ENCODE measurements around the gene PGAP2.

The PGAP2 gene

DNA sequence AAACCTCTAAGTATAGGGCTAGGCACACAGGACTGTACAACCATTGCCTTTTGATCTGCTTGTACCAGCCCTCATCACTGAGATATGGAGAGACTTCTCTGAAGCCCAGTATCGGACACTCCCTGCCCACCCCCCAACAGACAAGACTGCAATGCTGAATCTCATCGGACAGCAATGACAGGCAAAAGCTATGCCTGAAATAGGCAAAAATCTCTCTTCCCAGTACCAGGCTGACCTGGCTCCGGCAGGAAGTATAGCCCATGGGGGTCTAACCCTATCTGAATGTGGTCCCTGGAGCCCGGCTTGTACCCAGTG lies 25.9 kb downstream of the PGAP2 start:
- DNase-seq = no peak

DNA sequence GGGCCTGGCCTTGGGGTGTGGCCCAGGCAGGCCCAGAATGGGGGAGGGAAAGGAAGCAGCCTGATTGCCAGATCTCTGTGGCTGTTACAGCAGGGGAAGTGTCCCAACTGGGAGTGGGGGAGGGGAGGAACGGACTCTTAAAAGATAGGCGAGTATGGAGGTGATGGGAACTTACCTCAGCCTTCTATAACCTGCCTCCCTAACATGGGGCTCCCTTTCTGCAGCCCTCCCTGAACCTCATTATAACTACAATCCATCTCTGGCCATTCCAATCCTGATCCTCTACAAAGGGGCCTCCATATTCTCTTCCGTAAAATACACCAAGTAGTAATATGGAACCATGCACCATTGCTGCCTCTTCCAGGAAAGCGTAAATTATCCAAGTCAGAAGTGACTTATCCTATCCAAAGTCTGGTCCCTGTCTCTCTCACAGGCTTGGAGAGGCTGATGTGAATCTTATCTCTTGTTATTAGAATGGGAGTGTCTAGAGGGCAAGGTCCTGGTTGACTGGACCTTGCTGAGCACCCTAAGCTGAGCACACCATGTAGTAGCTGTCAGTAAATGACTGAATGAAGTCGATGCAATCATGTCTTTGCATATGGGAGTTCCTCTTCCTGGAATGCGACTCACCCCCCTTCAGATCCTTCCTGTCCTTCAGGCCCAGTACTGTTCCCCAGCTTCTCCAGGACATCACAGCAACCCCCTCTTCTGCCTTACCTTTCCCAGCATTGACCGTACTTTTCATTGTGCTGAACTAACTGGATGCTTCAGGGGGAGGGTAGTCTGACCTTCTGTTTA lies 26.5 kb downstream of the PGAP2 start:
- DNase-seq = no peak

DNA sequence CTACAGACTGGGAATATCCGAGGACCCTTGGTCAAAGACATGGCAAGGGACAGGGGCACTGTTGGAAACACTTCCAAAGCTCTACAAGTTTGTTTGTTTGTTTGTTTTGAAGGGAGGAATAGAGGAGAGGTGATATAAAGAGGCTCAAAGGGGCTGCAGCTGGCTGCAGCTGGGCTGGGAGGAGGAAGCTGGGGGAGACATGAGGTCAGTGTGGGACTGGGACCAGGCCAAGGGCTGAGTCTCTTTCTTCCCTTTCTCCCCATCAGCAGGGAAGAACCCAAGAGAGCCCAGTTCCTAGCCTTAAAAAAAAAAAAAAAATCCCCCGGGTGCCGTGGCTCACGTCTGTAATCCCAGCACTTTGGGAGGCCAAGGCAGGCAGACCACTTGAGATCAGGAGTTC lies 27.4 kb downstream of the PGAP2 start:
- DNase-seq = no peak

DNA sequence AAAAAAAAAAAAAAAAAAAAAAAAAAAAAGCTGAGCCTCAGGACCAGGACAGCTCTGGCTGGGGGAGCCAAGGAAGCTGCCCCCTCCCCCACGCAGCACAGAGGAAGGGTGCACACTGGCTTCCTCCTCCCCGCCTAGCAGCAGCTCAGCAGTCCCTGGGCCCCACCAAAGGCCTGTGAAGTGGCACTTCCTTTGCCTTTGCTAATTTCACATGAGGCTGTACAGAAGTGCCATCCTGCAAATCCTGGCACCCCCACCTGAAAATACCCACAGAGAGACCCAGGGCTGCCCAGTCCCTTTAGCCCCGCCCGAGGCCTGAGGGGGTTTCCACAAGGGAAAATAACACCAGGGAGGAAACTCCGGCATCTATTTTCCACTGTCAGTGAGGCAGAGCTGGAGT lies 28.5 kb downstream of the PGAP2 start:
- DNase-seq = no peak

DNA sequence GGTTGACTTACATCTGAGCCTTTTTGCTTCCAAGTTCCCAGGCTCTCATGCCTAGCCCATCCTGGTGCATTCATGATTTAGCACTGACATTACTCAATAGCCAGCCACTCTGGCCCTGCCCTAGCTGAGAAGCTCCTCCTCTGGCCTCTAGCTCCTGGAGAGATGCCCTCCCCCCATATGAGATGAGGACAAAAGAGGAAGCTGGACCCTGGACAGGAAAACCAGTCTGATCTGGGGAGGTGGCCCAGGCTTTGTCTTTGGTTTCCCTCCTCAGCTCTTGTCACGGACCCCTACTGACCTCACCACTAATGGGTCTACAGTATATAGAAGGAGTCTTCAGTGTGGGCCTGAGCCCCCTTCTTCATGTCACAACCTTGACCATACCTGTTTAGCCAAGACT lies 29.4 kb downstream of the PGAP2 start:
- DNase-seq = no peak

DNA sequence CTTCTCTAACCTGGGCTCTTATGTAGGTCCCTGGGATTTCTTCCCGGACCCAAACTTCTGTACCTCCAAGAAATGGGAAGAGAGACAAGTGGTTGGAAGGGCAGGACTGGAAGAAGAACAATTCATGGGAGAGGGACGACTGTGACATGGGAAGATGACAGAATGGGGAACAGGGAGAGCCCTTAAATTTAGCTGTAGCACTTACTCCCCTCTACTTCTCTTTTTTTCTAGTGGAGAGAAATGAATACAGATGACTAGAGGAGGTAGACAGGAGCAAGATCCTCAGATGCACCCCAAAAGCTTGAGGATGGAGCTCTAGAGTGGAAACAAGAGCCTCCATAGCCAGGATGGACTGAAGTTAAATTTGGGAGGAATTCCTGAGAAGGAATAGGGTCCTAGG lies 30.1 kb downstream of the PGAP2 start:
- DNase-seq = no peak

DNA sequence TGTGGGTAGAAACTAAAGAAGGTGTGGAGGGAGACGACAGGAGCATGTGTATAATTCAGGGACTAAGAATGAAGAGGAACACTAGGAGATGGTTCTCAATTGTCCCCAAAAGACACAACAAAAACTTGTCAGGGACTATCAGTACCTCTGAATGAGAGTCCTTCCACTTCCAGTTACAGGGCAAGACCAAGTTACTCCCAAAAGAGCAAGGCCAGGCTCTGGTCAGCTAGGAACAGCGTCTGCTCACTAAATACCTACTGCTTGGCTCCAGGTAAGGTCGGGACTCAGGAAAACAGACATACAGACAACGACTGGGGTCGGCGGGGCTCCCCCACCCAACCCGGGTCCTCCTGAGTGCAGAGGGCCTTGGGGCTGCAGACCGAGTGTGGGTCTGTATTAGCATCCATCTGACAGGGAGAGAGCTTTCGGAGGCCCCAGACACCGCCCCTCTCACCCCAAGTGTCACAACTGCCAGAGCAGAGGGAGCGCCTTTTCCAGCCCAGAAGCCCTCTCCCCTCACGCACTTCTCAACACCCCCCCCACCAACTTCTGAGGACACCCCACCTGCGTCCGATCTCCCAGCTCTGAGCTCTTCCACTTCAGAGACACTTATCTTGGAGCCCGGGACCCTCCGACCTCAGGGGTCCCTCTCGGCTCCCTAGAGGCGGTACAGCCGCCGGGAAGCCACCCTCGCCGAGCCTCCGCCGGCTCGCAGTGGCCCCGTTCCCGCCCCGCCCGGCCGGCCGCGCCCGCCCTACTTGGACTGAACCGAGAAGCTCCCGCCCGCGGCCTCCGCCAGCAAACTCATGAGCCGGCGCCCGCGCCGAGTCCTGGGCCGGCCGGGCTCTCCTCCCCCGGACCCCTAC lies 31.9 kb downstream of the PGAP2 start:
- DNase-seq = no peak

DNA sequence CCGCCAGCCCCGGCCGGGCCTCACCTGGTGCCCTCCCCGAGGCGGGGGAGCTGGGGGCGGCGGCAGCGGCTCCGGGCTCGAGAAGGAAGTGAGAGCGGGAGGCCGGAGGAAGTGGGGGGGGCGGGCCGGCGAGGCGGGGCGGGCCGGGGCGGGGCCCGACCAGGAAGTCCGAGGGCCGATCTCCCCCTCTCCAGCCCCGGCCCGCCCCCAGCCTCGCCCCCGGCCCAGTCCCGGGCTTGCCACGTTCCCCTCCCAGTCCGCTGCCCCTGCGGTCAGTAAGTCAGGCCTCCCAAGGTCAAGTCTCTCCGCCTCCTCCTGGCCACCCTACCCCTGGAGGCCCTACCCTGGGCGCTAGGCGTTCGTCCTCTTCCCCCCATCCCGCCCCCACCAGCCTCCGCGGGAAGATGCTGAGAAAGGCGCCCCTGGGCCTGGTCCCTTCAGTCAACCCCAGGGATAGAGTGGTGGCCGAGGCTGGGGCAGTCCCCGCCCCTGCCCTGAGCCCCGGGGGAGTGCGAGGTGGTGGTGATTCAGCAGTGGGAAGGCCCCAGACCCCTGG lies 32.6 kb downstream of the PGAP2 start, which contains the start of gene RHOG:
TSS of gene RHOG (minus strand) at position 90 of the 556 bp plus-strand sequence. CDS start 12,821 bp downstream, outside the sequence.
- DNase-seq = no peak

DNA sequence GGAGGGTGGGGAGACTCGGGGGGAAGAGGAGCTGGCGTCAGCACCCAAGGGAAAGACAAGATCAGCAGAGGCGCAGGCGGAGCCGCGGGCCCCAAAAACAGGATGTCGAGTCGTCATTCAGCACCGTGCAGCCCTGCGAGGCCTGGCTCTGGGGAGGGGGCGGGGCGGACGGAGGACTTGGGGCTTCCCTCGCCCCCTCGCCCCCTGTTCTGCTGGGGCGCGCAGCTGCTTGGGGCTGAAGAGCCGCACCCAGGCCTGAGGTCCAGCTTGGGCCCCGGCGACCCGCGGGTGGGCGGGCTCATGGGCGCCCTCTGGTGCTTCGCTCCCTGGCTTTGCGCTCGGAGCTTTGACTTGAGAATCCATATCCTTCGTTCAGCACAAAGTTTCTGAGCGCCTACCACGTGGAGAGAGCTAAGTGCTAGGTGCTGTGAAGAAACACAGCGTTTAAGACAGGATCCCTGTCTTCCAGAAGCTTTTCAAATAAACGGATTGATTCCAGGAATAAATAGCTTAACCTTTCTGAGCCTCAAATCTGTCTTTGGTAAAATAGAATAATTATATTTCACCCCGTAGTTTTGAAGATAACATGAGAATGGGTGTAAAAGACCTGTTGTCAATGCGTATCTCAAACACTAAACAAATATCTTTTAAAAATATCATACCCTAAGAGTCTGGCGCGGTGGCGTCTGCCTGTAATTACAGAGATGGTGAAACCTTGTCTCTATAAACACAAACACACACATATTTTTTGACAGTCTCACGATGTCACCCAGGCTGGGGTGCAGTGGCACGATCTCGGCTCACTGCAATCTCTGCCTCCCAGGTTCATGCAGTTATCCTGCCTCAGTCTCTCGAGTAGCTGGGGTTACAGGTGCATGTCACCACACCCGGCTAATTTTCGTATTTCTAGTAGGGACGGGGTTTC lies 33.3 kb downstream of the PGAP2 start:
- peak; percentile 89 for DNase-seq

DNA sequence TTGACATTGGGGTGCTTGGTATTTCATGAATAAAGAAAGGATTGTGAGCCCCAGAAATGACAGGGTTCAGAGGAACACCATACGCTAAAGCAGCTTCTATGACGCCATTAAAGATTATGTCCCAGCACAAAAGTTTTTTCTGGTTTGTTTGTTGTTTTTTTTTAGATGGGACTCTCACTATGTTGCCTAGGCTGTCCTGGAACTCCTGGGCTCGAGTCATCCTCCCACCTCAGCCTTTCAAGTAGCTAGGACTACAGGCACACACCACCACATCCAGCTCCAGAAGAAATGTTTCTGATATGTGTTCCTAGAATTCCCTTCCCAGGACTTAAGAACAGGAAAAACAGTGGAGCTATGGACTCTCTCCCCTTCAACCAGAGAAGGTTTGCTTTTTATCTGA lies 35.0 kb downstream of the PGAP2 start:
- DNase-seq = no peak

DNA sequence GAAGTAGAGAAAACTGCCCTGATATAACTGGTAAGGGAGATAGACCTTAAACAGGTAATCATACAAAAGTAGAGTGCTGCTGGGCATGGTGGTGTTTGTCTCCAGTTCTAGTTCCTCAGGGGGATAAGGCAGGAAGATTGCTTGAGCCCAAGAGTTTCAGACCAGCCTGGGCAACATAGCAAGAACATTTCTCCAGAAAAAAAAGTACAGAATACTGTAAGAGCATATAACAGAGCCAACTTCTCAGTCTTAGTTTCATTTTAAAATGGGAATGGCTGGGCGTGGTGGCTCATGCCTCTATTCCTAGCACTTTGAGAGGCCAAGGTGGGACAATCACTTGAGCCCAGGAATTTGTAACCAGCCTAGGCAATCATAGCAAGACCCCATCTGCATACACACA lies 36.9 kb downstream of the PGAP2 start:
- no peak for DNase-seq

DNA sequence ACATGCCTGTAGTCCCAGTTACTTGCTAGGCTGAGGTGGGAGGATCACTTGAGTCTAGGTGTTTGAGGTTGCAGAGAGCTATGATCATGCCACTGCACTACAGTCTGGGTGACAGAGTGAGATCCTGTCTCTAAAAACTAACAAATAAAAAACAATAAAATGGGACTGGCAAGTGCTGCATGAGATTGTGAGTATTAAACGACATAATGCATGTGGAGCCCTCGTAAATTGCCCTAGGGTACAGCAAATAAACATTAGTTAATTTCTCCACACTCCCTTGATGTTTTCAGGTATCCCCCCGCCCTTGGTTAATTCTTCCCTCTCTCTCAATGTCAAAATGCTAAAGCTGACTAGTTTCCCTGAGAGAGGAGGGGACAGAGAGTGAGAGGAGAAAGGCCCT lies 37.3 kb downstream of the PGAP2 start:
- DNase-seq = no peak

DNA sequence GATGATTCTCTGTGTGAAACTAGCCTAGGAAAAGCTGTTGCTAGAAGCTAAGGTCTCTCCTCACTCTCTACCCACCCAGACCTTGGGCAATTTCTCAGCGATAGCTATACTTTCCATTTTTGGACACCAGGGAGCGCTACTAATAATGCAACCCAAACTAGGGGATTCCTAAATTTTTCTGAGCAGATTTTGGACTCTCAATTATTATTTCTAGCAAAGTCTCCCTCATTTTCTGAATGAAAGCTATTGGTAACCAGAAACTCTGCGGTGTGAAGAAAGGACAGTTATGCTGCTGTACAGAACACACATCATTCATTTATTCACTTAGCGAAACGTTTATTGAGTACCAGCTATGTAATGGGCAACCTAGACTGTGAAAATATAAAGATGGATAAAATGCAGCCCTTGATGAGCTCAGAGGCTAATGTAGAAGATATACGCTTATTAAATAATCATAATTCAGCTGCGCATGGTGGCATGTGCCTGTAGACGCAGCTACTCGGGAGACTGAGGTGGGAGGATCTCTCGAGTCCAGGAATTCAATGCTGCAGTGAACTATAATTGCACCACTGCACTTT lies 41.0 kb downstream of the PGAP2 start:
- peak; percentile 35 for DNase-seq

DNA sequence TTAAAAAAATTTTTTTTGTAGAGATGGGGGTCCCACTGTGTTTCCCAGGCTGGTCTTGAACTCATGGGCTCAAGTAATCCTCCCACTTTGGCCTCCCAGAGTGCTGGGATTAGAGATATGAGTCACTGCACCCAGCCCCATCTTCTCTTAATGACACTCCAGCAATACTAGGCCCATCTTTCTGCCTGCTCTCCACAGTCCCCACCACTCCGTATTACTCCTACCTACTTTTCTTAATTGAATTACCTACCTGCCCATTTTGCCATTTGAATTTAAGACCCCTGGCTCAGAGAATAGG lies 45.1 kb downstream of the PGAP2 start:
- DNase-seq = no peak

DNA sequence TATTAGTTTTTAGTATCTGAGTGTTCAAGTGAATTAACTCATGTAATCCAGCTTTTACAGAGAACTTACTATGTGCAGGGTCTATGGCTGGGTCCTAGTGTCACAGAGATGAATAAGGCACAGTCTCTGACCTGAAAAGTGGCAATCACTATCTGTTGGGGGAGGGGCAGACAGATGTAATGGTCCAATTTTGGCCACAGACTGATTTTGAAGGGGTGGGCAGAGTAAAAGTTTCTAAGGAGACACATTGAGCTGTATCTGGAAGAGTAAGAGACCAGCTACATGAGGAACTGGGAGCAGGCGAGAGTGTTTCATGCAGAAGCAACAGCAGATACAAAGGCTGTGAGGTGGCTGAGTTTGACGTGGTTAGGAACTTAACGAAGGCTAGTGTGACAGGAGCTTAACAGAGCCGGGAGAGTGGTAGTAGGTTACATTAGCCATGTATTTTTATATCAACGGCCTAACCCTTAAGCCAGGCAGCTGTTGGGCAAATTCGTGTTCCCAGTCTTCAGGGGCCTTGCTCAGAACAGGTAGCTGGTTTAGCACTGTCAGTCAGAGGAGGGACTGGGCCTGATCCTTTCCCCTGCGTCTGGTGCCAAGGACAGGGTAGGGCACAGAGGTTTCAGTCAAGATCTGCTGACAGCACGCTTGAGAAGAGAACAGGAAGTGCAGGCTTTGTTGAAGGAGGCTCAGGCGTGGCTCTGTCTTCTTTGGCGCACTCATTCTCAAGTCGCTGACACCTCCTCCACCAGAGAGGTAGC lies 45.7 kb downstream of the PGAP2 start:
- peak; percentile 61 for DNase-seq

DNA sequence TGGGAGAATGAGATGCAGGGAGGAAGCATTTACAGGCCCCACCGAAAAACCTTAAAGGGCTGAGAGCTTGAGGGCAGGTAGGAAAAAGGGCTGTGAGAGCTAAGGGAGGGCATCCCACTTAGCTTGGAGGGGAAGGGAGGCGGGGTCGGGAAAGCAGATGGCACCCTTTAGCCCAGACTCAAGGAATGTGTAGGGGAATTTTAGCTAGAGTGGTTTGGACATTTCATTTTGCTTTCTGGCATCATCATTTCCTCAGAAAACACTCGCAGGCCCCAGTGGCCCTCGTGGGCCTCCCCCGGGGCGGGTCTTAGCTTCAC lies 46.3 kb downstream of the PGAP2 start:
- DNase-seq = no peak

DNA sequence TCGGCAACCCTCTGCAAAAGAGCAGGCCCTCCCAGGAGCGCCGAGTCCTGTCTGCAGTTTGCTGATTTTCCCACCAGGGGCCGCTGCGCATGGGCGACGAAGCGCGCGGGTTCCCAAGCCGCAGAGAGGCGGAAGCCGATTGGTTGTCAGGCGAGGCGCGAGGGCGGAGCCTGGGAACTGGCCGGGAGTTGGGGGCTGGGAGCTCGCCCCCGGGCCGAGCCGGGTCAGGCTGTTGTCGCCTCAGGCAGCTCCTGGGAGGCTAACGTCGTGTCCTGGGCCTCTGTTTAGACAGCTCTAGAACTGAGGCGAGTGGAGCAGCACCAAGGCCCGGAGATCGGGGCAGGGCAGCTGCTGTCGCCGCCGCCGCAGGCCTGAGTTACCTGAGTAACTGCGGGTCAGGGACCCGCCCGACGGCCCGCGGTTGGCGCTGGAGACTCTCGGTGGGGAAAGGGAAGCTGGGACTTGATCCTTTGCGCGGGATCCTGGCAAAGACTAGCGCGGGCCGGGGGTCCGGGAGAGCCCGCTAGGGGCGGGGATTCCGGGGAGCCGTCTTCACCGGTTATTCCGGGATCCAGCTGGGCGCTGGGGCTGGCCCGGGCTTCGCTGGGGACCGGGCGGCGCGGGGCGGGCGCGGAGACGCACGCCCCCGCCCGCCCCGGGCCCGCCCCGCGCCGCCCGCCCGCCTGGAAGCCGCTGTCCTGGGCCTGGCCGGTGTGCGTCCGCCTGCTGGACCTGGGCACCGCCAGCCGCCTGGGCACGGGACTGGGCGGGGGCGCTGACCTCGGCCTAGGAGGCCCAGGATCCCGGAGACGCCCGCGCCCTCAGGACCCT lies 46.8 kb downstream of the PGAP2 start, which contains the start of gene STIM1:
TSS of gene STIM1 (plus strand) at position 688 of the 831 bp plus-strand sequence. CDS start 607 bp downstream, outside the sequence.
- DNase-seq = peak; percentile 99

DNA sequence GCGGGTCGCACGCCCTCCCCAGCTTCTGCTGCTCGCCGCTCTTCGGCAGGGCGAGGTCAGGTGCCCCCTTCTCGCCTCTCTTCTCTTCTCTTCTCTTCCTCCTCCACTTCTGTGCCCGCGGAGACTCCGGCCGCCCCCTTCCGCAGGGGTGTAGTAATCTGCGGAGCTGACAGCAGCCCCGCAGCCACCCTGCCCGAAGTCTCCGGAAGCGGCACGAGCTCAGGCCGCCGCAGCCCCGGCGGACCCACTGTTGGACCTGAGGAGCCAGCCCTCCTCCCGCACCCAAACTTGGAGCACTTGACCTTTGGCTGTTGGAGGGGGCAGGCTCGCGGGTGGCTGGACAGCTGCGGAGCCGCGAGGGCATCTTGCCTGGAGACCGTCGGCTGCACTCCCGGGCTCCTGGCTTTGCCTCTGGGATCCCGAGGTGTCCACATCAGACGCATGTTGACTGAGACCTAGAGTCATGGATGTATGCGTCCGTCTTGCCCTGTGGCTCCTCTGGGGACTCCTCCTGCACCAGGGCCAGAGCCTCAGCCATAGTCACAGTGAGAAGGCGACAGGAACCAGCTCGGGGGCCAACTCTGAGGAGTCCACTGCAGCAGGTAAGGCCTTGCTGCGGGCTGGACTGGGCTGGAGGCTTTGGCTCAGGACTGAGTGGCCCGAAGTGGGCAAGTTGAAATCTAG lies 47.6 kb downstream of the PGAP2 start:
- peak; percentile 59 for DNase-seq

DNA sequence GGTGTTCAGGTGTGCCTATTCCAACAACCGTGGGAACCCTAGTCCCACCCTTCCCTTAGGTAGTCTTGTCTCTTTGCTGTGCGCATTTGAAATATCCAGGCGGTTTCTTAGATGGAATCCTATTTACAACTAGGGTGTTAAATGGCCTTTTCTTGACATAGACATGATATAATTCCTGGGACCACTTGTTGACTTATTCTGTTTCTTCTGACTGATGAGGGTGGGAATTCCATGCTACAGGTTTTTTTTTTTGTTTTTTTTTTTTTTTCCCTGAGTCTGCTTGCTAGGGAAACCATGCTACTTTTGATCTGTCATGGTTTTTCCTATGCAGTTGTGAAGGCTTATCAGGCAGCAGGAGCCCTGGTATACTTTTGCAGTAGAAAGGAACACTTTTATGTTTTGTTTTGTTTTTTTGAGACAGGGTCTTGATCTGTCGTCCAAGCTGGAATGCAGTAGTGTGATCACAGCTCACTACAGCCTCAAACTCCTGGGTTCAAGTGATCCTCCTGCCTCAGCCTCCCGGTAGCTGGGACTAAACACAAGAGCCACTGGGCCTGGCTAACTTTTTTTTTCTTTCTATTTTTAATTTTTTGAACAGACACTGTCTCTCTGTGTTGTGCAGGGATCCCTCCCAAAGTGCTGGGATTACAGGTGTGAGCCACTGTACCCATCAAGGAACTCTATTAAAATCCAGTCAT lies 48.6 kb downstream of the PGAP2 start:
- no peak for DNase-seq

DNA sequence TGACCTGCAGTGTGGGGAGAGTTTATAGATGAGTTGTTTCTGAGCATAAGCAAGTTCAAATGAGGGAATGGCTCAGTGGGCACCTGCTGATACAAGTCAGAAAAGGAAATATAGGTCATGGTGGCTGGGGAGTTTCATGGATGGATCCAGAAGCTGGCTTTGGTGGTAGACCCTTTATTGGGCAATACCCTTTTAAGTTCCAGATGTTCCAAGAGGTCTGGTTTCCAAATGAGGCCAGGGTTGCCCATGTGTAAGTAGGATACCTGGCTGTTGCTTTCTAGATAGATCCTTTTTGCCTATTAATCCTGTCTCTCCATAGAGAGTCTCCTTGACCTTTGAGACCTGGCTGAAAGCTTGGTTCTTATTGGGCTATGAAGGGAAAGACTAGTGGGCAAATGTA lies 49.3 kb downstream of the PGAP2 start:
- no peak for DNase-seq

All from activated CD4-positive, CD25-positive, alpha-beta regulatory T cell treated with anti-CD3 and anti-CD28 coated beads, Interleukin-2, amount 50 U/mL, for 72 hours (primary cell).